HL-60 (cell line): ENCODE data around the gene RASSF8.
A peak's percentile ranks its signal among the peaks of the same experiment; 100 is the strongest.

Source experiments
- DNase-seq, 2 experiments: peaks; one replicate each; pipeline ENCODE4 v3.0.0-alpha.2; 2010 to 2020; ENCODE audit warnings: low read depth in 1 of 2, low spot score in 1 of 2
- H3K27ac ChIP-seq: fragments of 250-450 bp; sonication (Bioruptor Pico); replicated peaks from 2 replicates; pipeline ENCODE4 v1.5.1; 2020; ENCODE audit warnings: mild to moderate bottlenecking, moderate library complexity
- H3K27me3 ChIP-seq: fragments of 250-450 bp; sonication (Bioruptor Pico); 2 replicates; pipeline ENCODE4 v1.5.1; 2021; ENCODE audit warnings: mild to moderate bottlenecking, moderate library complexity; ENCODE audit not compliant: insufficient read depth, poor library complexity, severe bottlenecking
- H3K4me3 ChIP-seq: replicated peaks from 2 replicates; pipeline ENCODE4 v1.5.1; 2011; ENCODE audit warnings: mild to moderate bottlenecking, control low read depth, low read length; ENCODE audit not compliant: insufficient read depth
- CTCF ChIP-seq: IDR thresholded peaks from one replicate; pipeline ENCODE4 v1.5.1; 2011; ENCODE audit warnings: low read length, control low read depth, inconsistent platforms; ENCODE audit not compliant: insufficient read depth
- GABPA ChIP-seq: IDR thresholded peaks from 2 replicates; pipeline ENCODE4 v1.6.1; 2012; ENCODE audit warnings: low read depth
- POLR2AphosphoS5 ChIP-seq: IDR thresholded peaks from 2 replicates; pipeline ENCODE4 v1.6.1; 2012; ENCODE audit warnings: low read depth
- REST ChIP-seq: IDR thresholded peaks from 2 replicates; pipeline ENCODE4 v1.6.1; 2012; ENCODE audit warnings: low read depth; ENCODE audit not compliant: insufficient replicate concordance
- SPI1 ChIP-seq: IDR thresholded peaks from 2 replicates; pipeline ENCODE4 v1.6.1; 2012; ENCODE audit warnings: low read depth, mild to moderate bottlenecking, borderline replicate concordance

The RASSF8 gene

GRCh38 chr12:26122681-26123481, 164.4 kb downstream of the RASSF8 start:
- Histone ChIP-seq H3K27me3 (peaks cover 37% of the 10 kb centered on the region), H3K4me3 (peak overlapping the region; percentile 46), H3K27ac (no peak overlapping the region)
- peak in 1 of 2 experiments; percentile 53 for DNase-seq
- no peak for TF ChIP-seq CTCF
- TF ChIP-seq SPI1 = no peak
- no peak for TF ChIP-seq GABPA
- no peak for TF ChIP-seq POLR2AphosphoS5
- no peak for TF ChIP-seq REST

- Histone ChIP-seq H3K27ac (no peak overlapping the region), H3K27me3 (peaks cover 39% of the 10 kb centered on the region), H3K4me3 (no peak overlapping the region)
- no peak for DNase-seq
- no peak for TF ChIP-seq GABPA
- TF ChIP-seq POLR2AphosphoS5 = no peak
- TF ChIP-seq CTCF = no peak
- TF ChIP-seq SPI1 = no peak
- no peak for TF ChIP-seq REST
Observed at GRCh38 chr12:26123482-26123980, 165.0 kb downstream of the RASSF8 start.

- DNase-seq = peak in 1 of 2 experiments; percentile 13
- Histone ChIP-seq H3K4me3 (peak within 1 kb of the TSS; percentile 54), H3K27ac (no peak within 1 kb of the TSS), H3K27me3 (peaks cover 39% of the 10 kb centered on the region)
- no peak for TF ChIP-seq CTCF
- no peak for TF ChIP-seq GABPA
- no peak for TF ChIP-seq SPI1
- no peak for TF ChIP-seq POLR2AphosphoS5
- TF ChIP-seq REST = no peak
Observed at GRCh38 chr12:26124446-26125399, 166.2 kb downstream of the RASSF8 start, which contains the start of gene BHLHE41. Gene BHLHE41, minus strand, starts transcription at chr12:26125037. Its CDS starts 258 bp downstream, at chr12:26124779.
